ENCODE measurements around the gene DNAJB1.

- peak; percentile 88 for TF ChIP-seq CTCF (conservative IDR thresholded peaks at IDR 0.05; ENCODE audit: low read depth, low read length)
- TF ChIP-seq EZH2 (IDR thresholded peaks at IDR 0.05; ENCODE audit: borderline replicate concordance, low read depth, low read length, poor library complexity, severe bottlenecking) = no peak
Observed at GRCh38 chr19:14505488-14506239, 12.5 kb downstream of the DNAJB1 start.

Data from A673 (cell line).